ENCODE data around the gene LMX1B.

DNA sequence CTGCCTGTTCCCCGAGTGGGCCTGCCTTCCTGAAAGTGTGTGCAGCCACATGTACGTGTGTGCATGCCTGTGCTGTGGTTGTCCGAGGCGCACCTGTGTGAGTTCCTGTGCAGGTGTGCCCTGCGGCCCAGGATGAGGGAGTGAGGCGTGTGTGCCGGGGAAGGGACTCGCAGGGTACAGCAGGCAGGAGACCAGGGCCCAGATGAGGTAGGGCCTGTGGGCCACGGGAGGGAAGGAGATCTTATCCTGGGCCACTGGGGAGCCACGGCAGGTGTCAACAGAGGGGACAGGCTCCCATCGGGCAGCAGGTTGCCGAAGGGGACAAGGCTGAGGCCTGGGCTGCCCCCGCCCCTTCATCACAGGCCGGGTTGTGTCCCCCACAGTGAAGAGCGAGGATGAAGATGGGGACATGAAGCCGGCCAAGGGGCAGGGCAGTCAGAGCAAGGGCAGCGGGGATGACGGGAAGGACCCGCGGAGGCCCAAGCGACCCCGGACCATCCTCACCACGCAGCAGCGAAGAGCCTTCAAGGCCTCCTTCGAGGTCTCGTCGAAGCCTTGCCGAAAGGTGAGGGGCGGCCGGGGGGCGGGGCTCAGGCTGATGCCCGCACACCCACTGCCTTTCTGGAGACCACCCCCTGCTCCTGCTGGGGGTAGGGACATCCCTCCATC is 79.2 kb downstream of the LMX1B start:
- TF ChIP-seq POLR2A (IDR thresholded peaks at IDR 0.05; ENCODE audit: low read length) (no peak), GATA1 (IDR thresholded peaks at IDR 0.05; ENCODE audit: low read depth, low read length) (no peak)

All from erythroblast (primary cell).